Measurements from ENCODE around the gene HSDL2. TPM values are rescaled to one million over a fixed set of nuclear protein-coding genes. Genes with fewer than 3 reads are reported as not detected.
A peak's percentile ranks its signal among the peaks of the same experiment; 100 is the strongest.
"Not testable (repeated sequence)": the region's sequence is repeated elsewhere in the genome, so short reads cannot be mapped to it uniquely, and the experiment has no call there.

Gene HSDL2
- total and polyA plus RNA-seq, 2 experiments from 2014 or later, result 35.8 to 39.2 TPM

- H4K20me1 ChIP-seq (ENCODE audit: insufficient read depth), result no peaks in the 10 kb centered on the region
- TF ChIP-seq EZH2phosphoT487 (IDR thresholded peaks at IDR 0.05; ENCODE audit: insufficient read depth, low read depth) (no peak), EZH2 (IDR thresholded peaks at IDR 0.05; ENCODE audit: insufficient read depth, poor library complexity, severe bottlenecking) (no peak)
- no peaks in the 10 kb centered on the region for H3K4me1 ChIP-seq (ENCODE audit: insufficient read depth)
- 34 to 40% methylated on average over 3 of the region's 3 CpGs for WGBS, 2 experiments (ENCODE audit: low coverage in 1 of 2, low lambda C conversion rate in 2 of 2, missing lambda C conversion rate in 2 of 2)
- no peaks in the 10 kb centered on the region; the same call in 1 of the 2 replicates for H3F3A ChIP-seq (ENCODE audit: insufficient read depth)
- H3K4me3 ChIP-seq, result no peak overlapping the region
- no peaks in the 10 kb centered on the region for H3K9me2 ChIP-seq (ENCODE audit: insufficient read depth)
- H3K36me3 ChIP-seq (ENCODE audit: low read depth), result peaks cover 23% of the 10 kb centered on the region
- peak; percentile 11 for DNase-seq
- no peak overlapping the region for H3K27ac ChIP-seq
- H2AFZ ChIP-seq, result no peak overlapping the region
- peaks cover 43% of the 10 kb centered on the region for H3K79me2 ChIP-seq (ENCODE audit: insufficient read depth)
- no peaks in the 10 kb centered on the region for H3K27me3 ChIP-seq (replicated peaks; ENCODE audit: insufficient read depth)
- no peak overlapping the region for H3K9ac ChIP-seq
- in situ Hi-C loops (cut with MboI), result no loop called here
- no peaks in the 10 kb centered on the region for H3K9me3 ChIP-seq (ENCODE audit: low read depth)
- no peak overlapping the region for H3K4me2 ChIP-seq (ENCODE audit: unreplicated experiment)
Observed at GRCh38 chr9:112404508-112404932, 24.6 kb downstream of the HSDL2 start.

GRCh38 chr9:112408275-112408674, 28.4 kb downstream of the HSDL2 start:
- H3K27me3 ChIP-seq (replicated peaks; ENCODE audit: insufficient read depth), result no peaks in the 10 kb centered on the region
- no peaks in the 10 kb centered on the region; the same call in 1 of the 2 replicates for H3F3A ChIP-seq (ENCODE audit: insufficient read depth)
- no peak overlapping the region for H3K4me2 ChIP-seq (ENCODE audit: unreplicated experiment)
- peaks cover 46% of the 10 kb centered on the region for H3K36me3 ChIP-seq (ENCODE audit: low read depth)
- no peak for TF ChIP-seq EZH2phosphoT487 (IDR thresholded peaks at IDR 0.05; ENCODE audit: insufficient read depth, low read depth)
- TF ChIP-seq EZH2 (IDR thresholded peaks at IDR 0.05; ENCODE audit: insufficient read depth, poor library complexity, severe bottlenecking), result no peak
- DNase-seq, result no peak
- 92 to 99% methylated on average over 3 of the region's 3 CpGs for WGBS, 2 experiments (ENCODE audit: low coverage in 1 of 2, low lambda C conversion rate in 2 of 2, missing lambda C conversion rate in 2 of 2)
- no peaks in the 10 kb centered on the region for H3K4me1 ChIP-seq (ENCODE audit: insufficient read depth)
- H2AFZ ChIP-seq, result no peak overlapping the region
- no peak overlapping the region for H3K9ac ChIP-seq
- no peak overlapping the region for H3K27ac ChIP-seq
- H4K20me1 ChIP-seq (ENCODE audit: insufficient read depth), result no peaks in the 10 kb centered on the region
- in situ Hi-C loops (cut with MboI), result no loop called here
- no peaks in the 10 kb centered on the region for H3K9me2 ChIP-seq (ENCODE audit: insufficient read depth)
- no peak overlapping the region for H3K4me3 ChIP-seq
- H3K9me3 ChIP-seq (ENCODE audit: low read depth), result no peaks in the 10 kb centered on the region
- H3K79me2 ChIP-seq (ENCODE audit: insufficient read depth), result peaks cover 9% of the 10 kb centered on the region

- no peak overlapping the region for H3K9ac ChIP-seq
- DNase-seq, result no peak
- H4K20me1 ChIP-seq (ENCODE audit: insufficient read depth), result no peaks in the 10 kb centered on the region
- no peak for TF ChIP-seq EZH2phosphoT487 (IDR thresholded peaks at IDR 0.05; ENCODE audit: insufficient read depth, low read depth)
- no peak overlapping the region for H3K27ac ChIP-seq
- no peaks in the 10 kb centered on the region for H3K9me2 ChIP-seq (ENCODE audit: insufficient read depth)
- H3K4me2 ChIP-seq (ENCODE audit: unreplicated experiment), result no peak overlapping the region
- H3K36me3 ChIP-seq (ENCODE audit: low read depth), result peaks cover 43% of the 10 kb centered on the region
- in situ Hi-C loops (cut with MboI), result no loop called here
- no peak overlapping the region for H2AFZ ChIP-seq
- H3F3A ChIP-seq (ENCODE audit: insufficient read depth), result no peaks in the 10 kb centered on the region; the same call in 1 of the 2 replicates
- no peaks in the 10 kb centered on the region for H3K4me1 ChIP-seq (ENCODE audit: insufficient read depth)
- H3K9me3 ChIP-seq (ENCODE audit: low read depth), result no peaks in the 10 kb centered on the region
- no peaks in the 10 kb centered on the region for H3K27me3 ChIP-seq (replicated peaks; ENCODE audit: insufficient read depth)
- no peak overlapping the region for H3K4me3 ChIP-seq
- H3K79me2 ChIP-seq (ENCODE audit: insufficient read depth), result peaks cover 6% of the 10 kb centered on the region
- 97% methylated on average over 4 of the region's 4 CpGs for WGBS, 2 experiments (ENCODE audit: low coverage in 1 of 2, low lambda C conversion rate in 2 of 2, missing lambda C conversion rate in 2 of 2)
Observed at GRCh38 chr9:112408819-112409218, 28.9 kb downstream of the HSDL2 start.

GRCh38 chr9:112409758-112410157, 29.9 kb downstream of the HSDL2 start:
- Histone ChIP-seq H3F3A (ENCODE audit: insufficient read depth) (no peaks in the 10 kb centered on the region), H3K27me3 (replicated peaks; ENCODE audit: insufficient read depth) (no peaks in the 10 kb centered on the region), H3K4me1 (ENCODE audit: insufficient read depth) (no peaks in the 10 kb centered on the region), H3K36me3 (ENCODE audit: low read depth) (peaks cover 42% of the 10 kb centered on the region), H2AFZ (no peak overlapping the region), H4K20me1 (ENCODE audit: insufficient read depth) (no peaks in the 10 kb centered on the region), H3K9me3 (ENCODE audit: low read depth) (no peaks in the 10 kb centered on the region), H3K9me2 (ENCODE audit: insufficient read depth) (no peaks in the 10 kb centered on the region), H3K4me2 (ENCODE audit: unreplicated experiment) (no peak overlapping the region), H3K9ac (no peak overlapping the region), H3K4me3 (no peak overlapping the region), H3K27ac (no peak overlapping the region), H3K79me2 (ENCODE audit: insufficient read depth) (no peaks in the 10 kb centered on the region)
- 96 to 97% methylated on average over 4 of the region's 4 CpGs for WGBS, 2 experiments (ENCODE audit: low coverage in 1 of 2, low lambda C conversion rate in 2 of 2, missing lambda C conversion rate in 2 of 2)
- no peak for DNase-seq
- no peak for TF ChIP-seq EZH2 (IDR thresholded peaks at IDR 0.05; ENCODE audit: insufficient read depth, poor library complexity, severe bottlenecking)
- no peak for TF ChIP-seq EZH2phosphoT487 (IDR thresholded peaks at IDR 0.05; ENCODE audit: insufficient read depth, low read depth)
- in situ Hi-C loops (cut with MboI), result no loop called here

- peak; percentile 17 for DNase-seq
- no peak overlapping the region for H3K4me3 ChIP-seq
- in situ Hi-C loops (cut with MboI), result no loop called here
- no peaks in the 10 kb centered on the region for H3K27me3 ChIP-seq (replicated peaks; ENCODE audit: insufficient read depth)
- no peak overlapping the region for H3K9ac ChIP-seq
- H3K27ac ChIP-seq, result no peak overlapping the region
- H2AFZ ChIP-seq, result no peak overlapping the region
- no peaks in the 10 kb centered on the region for H4K20me1 ChIP-seq (ENCODE audit: insufficient read depth)
- no peaks in the 10 kb centered on the region for H3K79me2 ChIP-seq (ENCODE audit: insufficient read depth)
- peaks cover 41% of the 10 kb centered on the region for H3K36me3 ChIP-seq (ENCODE audit: low read depth)
- TF ChIP-seq EZH2phosphoT487 (IDR thresholded peaks at IDR 0.05; ENCODE audit: insufficient read depth, low read depth) (no peak), EZH2 (IDR thresholded peaks at IDR 0.05; ENCODE audit: insufficient read depth, poor library complexity, severe bottlenecking) (no peak)
- H3K9me2 ChIP-seq (ENCODE audit: insufficient read depth), result no peaks in the 10 kb centered on the region
- WGBS, 2 experiments (ENCODE audit: low coverage in 1 of 2, low lambda C conversion rate in 2 of 2, missing lambda C conversion rate in 2 of 2), result 54 to 74% methylated on average over 1 of the region's 1 CpG
- no peaks in the 10 kb centered on the region for H3K4me1 ChIP-seq (ENCODE audit: insufficient read depth)
- H3K9me3 ChIP-seq (ENCODE audit: low read depth), result no peaks in the 10 kb centered on the region
- H3K4me2 ChIP-seq (ENCODE audit: unreplicated experiment), result no peak overlapping the region
- no peaks in the 10 kb centered on the region for H3F3A ChIP-seq (ENCODE audit: insufficient read depth)
Observed at GRCh38 chr9:112411626-112412027, 31.7 kb downstream of the HSDL2 start.

GRCh38 chr9:112413728-112414127, 33.8 kb downstream of the HSDL2 start:
- H3K36me3 ChIP-seq (ENCODE audit: low read depth), result peaks cover 29% of the 10 kb centered on the region
- H3K79me2 ChIP-seq (ENCODE audit: insufficient read depth); H3K27ac ChIP-seq; H3K9me3 ChIP-seq (ENCODE audit: low read depth); H3F3A ChIP-seq (ENCODE audit: insufficient read depth); H3K4me1 ChIP-seq (ENCODE audit: insufficient read depth); in situ Hi-C loops (cut with MboI); H4K20me1 ChIP-seq (ENCODE audit: insufficient read depth); H2AFZ ChIP-seq; H3K9me2 ChIP-seq (ENCODE audit: insufficient read depth); H3K4me3 ChIP-seq; H3K4me2 ChIP-seq (ENCODE audit: unreplicated experiment); DNase-seq; H3K9ac ChIP-seq; H3K27me3 ChIP-seq (replicated peaks; ENCODE audit: insufficient read depth): not testable (repeated sequence)
- WGBS, 2 experiments (ENCODE audit: low coverage in 1 of 2, low lambda C conversion rate in 2 of 2, missing lambda C conversion rate in 2 of 2), result 85 to 86% methylated on average over 9 of the region's 9 CpGs

Measured in GM23248 (cell line).